MM.1S (cell line): ENCODE results near the gene PAEP.

Source experiments
- DNase-seq: peaks from one replicate; pipeline ENCODE4 v3.0.0-alpha.2; 2015
- H2AFZ ChIP-seq: fragments of 300-600 bp; sonication (generic); 2 replicates; pipeline ENCODE4 v1.6.0; 2016; ENCODE audit warnings: antibody characterized with exemption, low read length
- H3F3A ChIP-seq: fragments of 300-600 bp; sonication (generic); 2 replicates; pipeline ENCODE4 v1.6.1; 2016; ENCODE audit warnings: mild to moderate bottlenecking, antibody characterized with exemption, low read length, moderate library complexity, mixed read lengths; ENCODE audit not compliant: insufficient read depth
- H3K27ac ChIP-seq: fragments of 300-600 bp; sonication (generic); 2 replicates; pipeline ENCODE4 v1.5.1; 2016; ENCODE audit warnings: mild to moderate bottlenecking, low read length
- H3K27me3 ChIP-seq: fragments of 300-600 bp; sonication (generic); replicated peaks from 2 replicates; pipeline ENCODE4 v1.6.0; 2016; ENCODE audit warnings: low read length; ENCODE audit not compliant: insufficient read depth
- H3K36me3 ChIP-seq: fragments of 300-600 bp; sonication (generic); replicated peaks from 2 replicates; pipeline ENCODE4 v1.6.1; 2016; ENCODE audit warnings: mild to moderate bottlenecking, low read length, mixed read lengths; ENCODE audit not compliant: insufficient read depth
- H3K4me1 ChIP-seq: fragments of 300-600 bp; sonication (generic); 2 replicates; pipeline ENCODE4 v1.6.1; 2016; ENCODE audit warnings: low read length, mixed read lengths
- H3K4me2 ChIP-seq: fragments of 300-600 bp; sonication (generic); 2 replicates; pipeline ENCODE4 v1.6.0; 2016; ENCODE audit warnings: low read depth, low read length
- H3K4me3 ChIP-seq: fragments of 300-600 bp; sonication (generic); 2 replicates; pipeline ENCODE4 v1.5.1; 2016; ENCODE audit warnings: low read length, mixed read lengths
- H3K79me2 ChIP-seq: fragments of 300-600 bp; sonication (generic); 2 replicates; pipeline ENCODE4 v1.6.1; 2016; ENCODE audit warnings: mixed run types, low read length, mixed read lengths
- H3K9ac ChIP-seq: fragments of 300-600 bp; sonication (generic); 2 replicates; pipeline ENCODE4 v1.6.1; 2016; ENCODE audit warnings: low read length, mixed read lengths
- H3K9me2 ChIP-seq: fragments of 300-600 bp; sonication (generic); replicated peaks from 2 replicates; pipeline ENCODE4 v1.6.1; 2016; ENCODE audit warnings: mild to moderate bottlenecking, low read length, mixed read lengths; ENCODE audit not compliant: insufficient read depth
- H3K9me3 ChIP-seq: fragments of 300-600 bp; sonication (generic); replicated peaks from 2 replicates; pipeline ENCODE4 v1.6.1; 2016; ENCODE audit warnings: mild to moderate bottlenecking, low read length, mixed read lengths; ENCODE audit not compliant: insufficient read depth
- H4K20me1 ChIP-seq: fragments of 300-600 bp; sonication (generic); 2 replicates; pipeline ENCODE4 v1.6.1; 2016; ENCODE audit warnings: mild to moderate bottlenecking, low read length, moderate library complexity, mixed read lengths; ENCODE audit not compliant: insufficient read depth
- EZH2 ChIP-seq: fragments of 300-600 bp; sonication (generic); optimal IDR thresholded peaks from 2 replicates; pipeline ENCODE3; 2017; ENCODE audit warnings: low read depth, mild to moderate bottlenecking, antibody characterized with exemption, low read length, mixed read lengths
- EZH2phosphoT487 ChIP-seq: fragments of 300-600 bp; sonication (generic); IDR thresholded peaks from 2 replicates; pipeline ENCODE4 v1.6.1; 2018; ENCODE audit warnings: antibody characterized with exemption, low read length
- TF ChIP-seq, protein P1 (sequence below): fragments of 300-600 bp; sonication (generic); IDR thresholded peaks from 2 replicates; pipeline ENCODE4 v1.5.1; 2016; ENCODE audit warnings: antibody characterized with exemption, low read length, mixed read lengths

Gene PAEP

DNA sequence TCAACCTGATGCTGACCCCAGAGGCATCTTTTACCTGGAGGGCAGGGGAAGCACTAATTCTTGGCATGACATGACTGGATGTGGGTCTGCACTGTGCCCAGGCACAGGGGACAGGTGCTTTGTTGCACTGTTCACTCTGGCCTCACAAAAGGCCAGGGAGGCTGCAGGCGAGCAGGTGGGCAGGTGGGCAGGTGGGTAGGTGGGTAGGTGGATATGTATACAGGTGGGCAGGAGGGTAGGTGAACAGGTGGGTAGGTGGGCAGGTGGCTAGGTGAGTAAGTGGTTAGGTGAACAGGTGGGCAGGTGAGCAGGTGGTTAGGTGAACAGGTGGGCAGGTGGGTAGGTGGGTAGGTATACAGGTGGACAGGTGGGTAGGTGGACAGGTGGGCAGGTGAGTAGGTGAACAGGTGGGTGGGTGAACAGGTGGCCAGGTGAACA is 1.5 kb downstream of the PAEP start:
- Histone ChIP-seq H2AFZ (no peak overlapping the region), H3K4me3 (no peak overlapping the region), H3K9ac (no peak overlapping the region), H3K79me2 (no peaks in the 10 kb centered on the region), H3K9me2 (no peaks in the 10 kb centered on the region), H3K4me1 (peaks cover 9% of the 10 kb centered on the region; the same call in 1 of the 2 replicates), H3K27me3 (peaks cover 6% of the 10 kb centered on the region; the same call in 1 of the 2 replicates), H4K20me1 (no peaks in the 10 kb centered on the region), H3K36me3 (no peaks in the 10 kb centered on the region), H3K27ac (no peak overlapping the region), H3F3A (no peaks in the 10 kb centered on the region), H3K4me2 (no peak overlapping the region), H3K9me3 (no peaks in the 10 kb centered on the region)
- TF ChIP-seq, protein P1, sequence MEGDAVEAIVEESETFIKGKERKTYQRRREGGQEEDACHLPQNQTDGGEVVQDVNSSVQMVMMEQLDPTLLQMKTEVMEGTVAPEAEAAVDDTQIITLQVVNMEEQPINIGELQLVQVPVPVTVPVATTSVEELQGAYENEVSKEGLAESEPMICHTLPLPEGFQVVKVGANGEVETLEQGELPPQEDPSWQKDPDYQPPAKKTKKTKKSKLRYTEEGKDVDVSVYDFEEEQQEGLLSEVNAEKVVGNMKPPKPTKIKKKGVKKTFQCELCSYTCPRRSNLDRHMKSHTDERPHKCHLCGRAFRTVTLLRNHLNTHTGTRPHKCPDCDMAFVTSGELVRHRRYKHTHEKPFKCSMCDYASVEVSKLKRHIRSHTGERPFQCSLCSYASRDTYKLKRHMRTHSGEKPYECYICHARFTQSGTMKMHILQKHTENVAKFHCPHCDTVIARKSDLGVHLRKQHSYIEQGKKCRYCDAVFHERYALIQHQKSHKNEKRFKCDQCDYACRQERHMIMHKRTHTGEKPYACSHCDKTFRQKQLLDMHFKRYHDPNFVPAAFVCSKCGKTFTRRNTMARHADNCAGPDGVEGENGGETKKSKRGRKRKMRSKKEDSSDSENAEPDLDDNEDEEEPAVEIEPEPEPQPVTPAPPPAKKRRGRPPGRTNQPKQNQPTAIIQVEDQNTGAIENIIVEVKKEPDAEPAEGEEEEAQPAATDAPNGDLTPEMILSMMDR: no peak
- no peak for TF ChIP-seq EZH2phosphoT487
- no peak for TF ChIP-seq EZH2
- DNase-seq: no peak

DNA sequence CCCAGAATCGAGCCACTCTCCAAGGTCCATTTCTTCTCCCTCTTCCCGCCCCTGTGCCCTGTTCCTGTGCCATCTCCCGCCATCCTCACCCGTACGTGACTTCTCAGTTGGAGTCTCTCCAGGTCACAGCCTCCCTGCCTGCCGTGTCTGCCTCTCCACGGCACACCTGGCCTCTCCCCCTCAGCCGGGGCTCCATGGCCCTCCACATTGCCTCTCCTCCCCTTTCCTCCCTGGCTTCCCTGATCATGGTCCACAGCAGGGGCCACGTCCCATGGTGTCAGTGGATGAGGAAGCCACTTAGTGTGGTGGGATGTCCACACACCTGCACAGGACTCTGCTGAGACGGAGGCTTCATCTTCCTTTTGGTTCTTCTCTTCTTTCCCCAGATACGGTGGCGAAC is 2.3 kb downstream of the PAEP start:
- TF ChIP-seq, protein P1: no peak
- no peak for TF ChIP-seq EZH2phosphoT487
- TF ChIP-seq EZH2: no peak
- Histone ChIP-seq H4K20me1 (no peaks in the 10 kb centered on the region), H3K4me3 (no peak overlapping the region), H2AFZ (no peak overlapping the region), H3K79me2 (no peaks in the 10 kb centered on the region), H3K9ac (no peak overlapping the region), H3K27ac (no peak overlapping the region), H3K4me2 (no peak overlapping the region), H3F3A (no peaks in the 10 kb centered on the region), H3K27me3 (peaks cover 6% of the 10 kb centered on the region; the same call in 1 of the 2 replicates), H3K4me1 (peaks cover 10% of the 10 kb centered on the region; the same call in 1 of the 2 replicates), H3K9me2 (no peaks in the 10 kb centered on the region), H3K36me3 (no peaks in the 10 kb centered on the region), H3K9me3 (no peaks in the 10 kb centered on the region)
- no peak for DNase-seq

DNA sequence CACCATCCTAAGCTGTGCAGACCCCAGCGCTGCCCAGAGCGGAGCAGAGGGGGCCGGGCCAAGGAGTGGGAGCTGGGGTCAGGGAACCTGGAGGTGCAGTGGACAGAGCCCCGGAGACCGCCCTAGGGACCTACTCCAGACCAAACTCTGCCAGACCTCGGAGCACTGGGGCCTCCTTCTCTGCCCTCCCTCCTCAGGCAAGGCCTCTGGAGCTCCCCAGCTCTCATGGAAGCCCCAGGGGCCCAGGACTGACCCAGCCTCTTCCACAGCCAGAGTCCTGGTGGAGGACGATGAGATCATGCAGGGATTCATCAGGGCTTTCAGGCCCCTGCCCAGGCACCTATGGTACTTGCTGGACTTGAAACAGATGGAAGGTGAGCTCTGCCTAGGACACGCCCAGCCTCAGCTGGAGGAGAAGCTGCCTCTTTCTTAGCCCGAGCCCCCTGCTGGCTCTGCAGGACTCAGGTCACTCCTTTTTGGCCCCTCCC is 3.6 kb downstream of the PAEP start:
- Histone ChIP-seq H3K4me2 (no peak overlapping the region), H3K36me3 (no peaks in the 10 kb centered on the region)

More for the DNA sequence above, 3.6 kb downstream of the PAEP start:
- Histone ChIP-seq H4K20me1 (no peaks in the 10 kb centered on the region), H3K4me3 (no peak overlapping the region), H2AFZ (no peak overlapping the region), H3K79me2 (no peaks in the 10 kb centered on the region), H3K4me1 (peaks cover 13% of the 10 kb centered on the region; the same call in 1 of the 2 replicates), H3K27me3 (peaks cover 6% of the 10 kb centered on the region; the same call in 1 of the 2 replicates), H3K27ac (no peak overlapping the region), H3K9me2 (no peaks in the 10 kb centered on the region), H3K9me3 (no peaks in the 10 kb centered on the region), H3K9ac (no peak overlapping the region), H3F3A (no peaks in the 10 kb centered on the region)
- TF ChIP-seq, protein P1: no peak
- TF ChIP-seq EZH2phosphoT487 (no peak), EZH2 (no peak)
- no peak for DNase-seq
